Keratinocyte (primary cell): ENCODE measurements around the gene ZBTB33.

ENCODE experiments used
- EZH2 ChIP-seq: IDR thresholded peaks from one replicate; pipeline ENCODE4 v1.6.1; 2012; ENCODE audit warnings: inconsistent platforms, mild to moderate bottlenecking, low read length, moderate library complexity
- TF ChIP-seq, protein P1 (sequence below), 3 experiments: IDR thresholded peaks in 1 of 3; conservative IDR thresholded peaks in 1 of 3; optimal IDR thresholded peaks in 1 of 3; 2 replicates in 2 of 3; 3 replicates in 1 of 3; pipeline versions ENCODE3 to v1.5.1; 2011; ENCODE audit warnings: low read length in 3 of 3, mild to moderate bottlenecking in 3 of 3, moderate library complexity in 2 of 3, control low read depth in 1 of 3, inconsistent platforms in 1 of 3; ENCODE audit not compliant: insufficient read depth in 2 of 3; ENCODE audit errors: extremely low read depth in 1 of 3

GRCh38 chrX:120251471-120252011 lies 929 bp downstream of the ZBTB33 start:
- TF ChIP-seq, protein P1, sequence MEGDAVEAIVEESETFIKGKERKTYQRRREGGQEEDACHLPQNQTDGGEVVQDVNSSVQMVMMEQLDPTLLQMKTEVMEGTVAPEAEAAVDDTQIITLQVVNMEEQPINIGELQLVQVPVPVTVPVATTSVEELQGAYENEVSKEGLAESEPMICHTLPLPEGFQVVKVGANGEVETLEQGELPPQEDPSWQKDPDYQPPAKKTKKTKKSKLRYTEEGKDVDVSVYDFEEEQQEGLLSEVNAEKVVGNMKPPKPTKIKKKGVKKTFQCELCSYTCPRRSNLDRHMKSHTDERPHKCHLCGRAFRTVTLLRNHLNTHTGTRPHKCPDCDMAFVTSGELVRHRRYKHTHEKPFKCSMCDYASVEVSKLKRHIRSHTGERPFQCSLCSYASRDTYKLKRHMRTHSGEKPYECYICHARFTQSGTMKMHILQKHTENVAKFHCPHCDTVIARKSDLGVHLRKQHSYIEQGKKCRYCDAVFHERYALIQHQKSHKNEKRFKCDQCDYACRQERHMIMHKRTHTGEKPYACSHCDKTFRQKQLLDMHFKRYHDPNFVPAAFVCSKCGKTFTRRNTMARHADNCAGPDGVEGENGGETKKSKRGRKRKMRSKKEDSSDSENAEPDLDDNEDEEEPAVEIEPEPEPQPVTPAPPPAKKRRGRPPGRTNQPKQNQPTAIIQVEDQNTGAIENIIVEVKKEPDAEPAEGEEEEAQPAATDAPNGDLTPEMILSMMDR (optimal IDR thresholded peaks at IDR 0.05 in 1 of 3, IDR thresholded peaks at IDR 0.05 in 1 of 3, conservative IDR thresholded peaks at IDR 0.05 in 1 of 3; ENCODE audit: extremely low read depth in 1 of 3, insufficient read depth in 2 of 3, low read length in 3 of 3): no peak
- TF ChIP-seq EZH2: no peak
